ENCODE data around the gene LILRA2. TPM values are rescaled to one million over a fixed set of nuclear protein-coding genes. Genes with fewer than 3 reads are reported as not detected.

Gene LILRA2
- total RNA-seq, 5 donors from 2014 or later (not counting 1 experiment from before 2014, with no cell fraction given) = 0.16 to 0.47 (median 0.37) TPM; not detected in 1

DNA sequence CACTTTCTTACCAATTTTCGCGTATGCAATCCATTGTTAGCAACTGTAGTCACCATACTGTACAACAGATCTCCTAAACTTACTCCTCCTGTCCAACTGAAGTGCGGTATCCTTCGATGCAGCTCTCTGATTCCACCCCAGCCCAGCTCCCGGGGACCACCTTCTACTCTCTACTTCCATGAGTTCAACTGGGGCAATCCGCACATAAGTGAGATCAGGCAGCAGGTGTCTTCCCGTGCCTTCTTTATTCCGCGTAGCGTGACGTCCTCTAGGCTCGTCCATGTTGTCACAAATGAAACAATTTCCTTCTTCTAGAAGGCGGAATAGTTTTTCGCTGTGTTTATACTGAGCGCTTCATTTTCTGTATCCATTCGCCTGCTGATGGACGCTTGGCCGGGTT is 65.1 kb downstream of the LILRA2 start:
- Histone ChIP-seq H3K36me3 (ENCODE audit: control insufficient read depth in 2 of 2, extremely low read depth in 1 of 2, insufficient read depth in 1 of 2, low read length in 1 of 2) (no peaks in the 10 kb centered on the region), H3K9me3 (no peaks in the 10 kb centered on the region), H3K27ac (ENCODE audit: low read length) (no peak overlapping the region), H3K4me3 (ENCODE audit: control insufficient read depth in 1 of 2, extremely low read depth in 1 of 2, low read length in 1 of 2) (no peak overlapping the region), H3K27me3 (replicated peaks in 1 of 2; ENCODE audit: control insufficient read depth in 2 of 2, extremely low read depth in 1 of 2, insufficient read depth in 2 of 2, low read length in 1 of 2) (peaks cover 0 to 7% of the 10 kb centered on the region in 2 experiments), H3K4me1 (ENCODE audit: control insufficient read depth in 1 of 2, extremely low read depth in 1 of 2, insufficient read depth in 2 of 2, low read length in 2 of 2) (no peaks in the 10 kb centered on the region)
- no peak for ATAC-seq (replicated peaks in 1 of 4)
- CTCF ChIA-PET = interaction anchor here in 1 of 2 donors (0.6 kb wide), 1 partner anchor 157 kb away, joined by 6 read pairs; no protein-coding TSS in a partner anchor
- POLR2A ChIA-PET = no interaction called here
- H3K4me1 Mint-ChIP-seq = no peaks in the 10 kb centered on the region
- peaks cover 14 to 22% of the 10 kb centered on the region in 2 donors for H3K27me3 Mint-ChIP-seq
- 90% methylated on average over 17 of the region's 18 CpGs for WGBS (ENCODE audit: insufficient coverage)
- no peaks in the 10 kb centered on the region for H3K9me3 Mint-ChIP-seq
- no peak for DNase-seq
- H3K4me3 Mint-ChIP-seq = no peak overlapping the region
- H3K36me3 Mint-ChIP-seq = no peaks in the 10 kb centered on the region
- H3K27ac Mint-ChIP-seq = no peak overlapping the region

Other genes starting within 250 kb of the LILRA2 start
- gene LILRA4, start 234.6 kb upstream of the LILRA2 start, total RNA-seq = under 1 TPM in 1 of 5 donors, not detected in 4; 0.58 TPM
- gene LAIR1, start 208.9 kb upstream of the LILRA2 start, total RNA-seq = 10 to 100 TPM; 40.2 to 66.0 (median 59.7) TPM
- gene TTYH1, start 158.3 kb upstream of the LILRA2 start, total RNA-seq = under 1 TPM in 2 of 5 donors, not detected in 3; 0.26 to 0.41 TPM
- 100 to 1,000 TPM; 506 to 622 (median 618) TPM for gene LENG8, start 124.6 kb upstream of the LILRA2 start, total RNA-seq
- 1 to 10 TPM; 2.2 to 7.9 (median 7.5) TPM for gene LENG9, start 110.0 kb upstream of the LILRA2 start, total RNA-seq
- gene CDC42EP5, start 100.5 kb upstream of the LILRA2 start, total RNA-seq = under 1 TPM in 1 of 5 donors, not detected in 4; 0.43 TPM
- 10 to 100 TPM in 1 of 5 donors, 1 to 10 TPM in 3, under 1 TPM in 1; 0.49 to 16.7 (median 1.3) TPM for gene LAIR2, start 71.0 kb upstream of the LILRA2 start, total RNA-seq
- gene LILRA1, start 19.8 kb downstream of the LILRA2 start, total RNA-seq = under 1 TPM in 1 of 5 donors, not detected in 4; 0.43 TPM
- 10 to 100 TPM in 1 of 5 donors, 1 to 10 TPM in 4; 2.0 to 26.9 (median 3.6) TPM for gene LILRB1, start 56.7 kb downstream of the LILRA2 start, total RNA-seq
- gene LILRB4, start 89.2 kb downstream of the LILRA2 start, total RNA-seq = under 1 TPM in 2 of 5 donors, not detected in 3; 0.20 to 0.59 TPM
- gene KIR3DL3, start 150.7 kb downstream of the LILRA2 start, total RNA-seq = not detected
- gene KIR2DL3, start 164.7 kb downstream of the LILRA2 start, total RNA-seq = under 1 TPM in 3 of 5 donors, not detected in 2; 0.16 to 0.89 (median 0.45) TPM
- under 1 TPM in 2 of 5 donors, not detected in 3; 0.28 to 0.56 TPM for gene KIR2DL1, start 196.0 kb downstream of the LILRA2 start, total RNA-seq
- gene KIR2DL4, start 229.8 kb downstream of the LILRA2 start, total RNA-seq = under 1 TPM in 2 of 5 donors, not detected in 3; 0.20 to 0.25 TPM
- gene KIR3DL1, start 242.7 kb downstream of the LILRA2 start, total RNA-seq = under 1 TPM in 4 of 5 donors, not detected in 1; 0.44 to 0.68 (median 0.54) TPM